ENCODE results near the gene SEMA4B. TPM values are rescaled to one million over a fixed set of nuclear protein-coding genes. Genes with fewer than 3 reads are reported as not detected.

SEMA4B gene
- total RNA-seq, 1 experiment from 2014 or later = 50.2 TPM

DNA sequence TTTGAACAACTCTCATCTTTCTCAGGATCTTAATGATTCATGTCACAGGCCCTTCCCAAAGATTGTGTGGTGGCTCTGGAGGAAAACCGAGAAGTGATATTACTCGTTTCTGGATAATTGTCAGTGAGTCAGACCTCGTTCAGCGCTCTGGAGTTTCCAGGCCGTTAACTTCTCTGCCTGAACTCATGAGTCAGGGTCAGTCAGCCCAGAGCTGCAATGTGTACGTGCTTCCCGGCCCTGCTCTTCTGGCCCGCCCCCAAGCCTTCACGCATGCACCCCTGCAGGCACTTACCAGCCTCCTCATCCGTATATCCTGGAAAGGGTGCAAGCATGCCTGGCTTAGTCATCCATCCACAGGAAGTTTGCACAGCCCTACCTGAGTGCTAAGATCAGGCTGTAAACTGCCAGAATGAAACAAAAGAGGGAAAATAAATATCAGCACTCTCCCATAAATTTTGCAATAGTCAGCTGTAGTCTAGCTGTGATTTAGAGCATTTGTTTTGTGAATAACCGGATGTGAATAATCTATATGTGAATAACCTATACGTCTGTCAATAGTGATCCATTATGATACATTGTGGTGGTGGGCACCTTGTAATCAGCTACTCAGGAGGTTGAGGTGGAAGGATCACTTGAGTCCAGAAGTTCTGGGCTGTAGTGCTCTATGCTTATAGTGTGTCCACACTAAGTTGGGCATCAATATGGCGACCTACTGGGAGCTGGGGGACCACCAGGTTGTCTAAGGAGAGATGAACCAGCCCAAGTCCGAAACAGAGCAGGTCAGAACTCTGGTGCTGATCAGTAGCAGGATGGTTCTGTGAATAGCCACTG is 35.3 kb upstream of the SEMA4B start:
- TF ChIP-seq ZNF219 (CRISPR knock-in tag; IDR thresholded peaks at IDR 0.05; ENCODE audit: borderline replicate concordance) = no peak
- TF ChIP-seq, protein P1, sequence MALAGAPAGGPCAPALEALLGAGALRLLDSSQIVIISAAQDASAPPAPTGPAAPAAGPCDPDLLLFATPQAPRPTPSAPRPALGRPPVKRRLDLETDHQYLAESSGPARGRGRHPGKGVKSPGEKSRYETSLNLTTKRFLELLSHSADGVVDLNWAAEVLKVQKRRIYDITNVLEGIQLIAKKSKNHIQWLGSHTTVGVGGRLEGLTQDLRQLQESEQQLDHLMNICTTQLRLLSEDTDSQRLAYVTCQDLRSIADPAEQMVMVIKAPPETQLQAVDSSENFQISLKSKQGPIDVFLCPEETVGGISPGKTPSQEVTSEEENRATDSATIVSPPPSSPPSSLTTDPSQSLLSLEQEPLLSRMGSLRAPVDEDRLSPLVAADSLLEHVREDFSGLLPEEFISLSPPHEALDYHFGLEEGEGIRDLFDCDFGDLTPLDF (CRISPR knock-in tag; IDR thresholded peaks at IDR 0.05) = no peak
- no peak for TF ChIP-seq SP1 (CRISPR knock-in tag; conservative IDR thresholded peaks at IDR 0.05)
- TF ChIP-seq NFE2L1 (CRISPR knock-in tag; IDR thresholded peaks at IDR 0.05) = no peak
- no peak for TF ChIP-seq NR3C1 (CRISPR knock-in tag; conservative IDR thresholded peaks at IDR 0.05; ENCODE audit: low read depth)
- ChIA-PET CTCF (interaction anchor here (1.5 kb wide), 1 partner anchor 55 kb away, joined by 6 read pairs; no protein-coding TSS in a partner anchor), POLR2A (interaction anchor here (0.6 kb wide), 1 partner anchor 10 kb away, joined by 3 read pairs; no protein-coding TSS in a partner anchor)
- no peak overlapping the region for H3K4me3 Mint-ChIP-seq
- peaks cover 33% of the 10 kb centered on the region for H3K4me1 Mint-ChIP-seq
- H3K27me3 Mint-ChIP-seq (ENCODE audit: low read depth) = no peaks in the 10 kb centered on the region
- peaks cover 6% of the 10 kb centered on the region for H3K9me3 Mint-ChIP-seq
- H3K27ac Mint-ChIP-seq = peak overlapping the region; percentile 55
- ATAC-seq = peak; percentile 57
- no peaks in the 10 kb centered on the region for H3K36me3 Mint-ChIP-seq
- DNase-seq (ENCODE audit: low spot score) = peak; percentile 25

DNA sequence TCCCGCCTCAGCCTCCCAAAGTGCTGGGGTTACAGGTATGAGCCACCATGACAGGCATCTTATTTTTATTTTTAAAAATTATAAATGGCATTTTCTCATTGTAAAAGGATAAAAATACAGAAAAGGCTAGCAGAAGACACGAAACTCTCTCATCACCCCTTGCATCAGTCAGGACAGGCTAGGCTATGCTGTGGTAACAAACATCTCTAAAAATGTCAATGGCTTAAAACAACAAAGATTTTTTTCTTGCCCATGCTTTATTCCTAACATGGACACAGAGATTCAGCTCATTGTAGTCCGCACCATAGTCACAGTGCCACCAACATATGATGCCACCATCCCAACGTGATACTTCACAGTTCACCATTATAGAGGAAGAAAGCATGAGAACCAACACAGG is 34.0 kb upstream of the SEMA4B start:
- no peak overlapping the region for H3K4me3 Mint-ChIP-seq
- ATAC-seq (no peak), DNase-seq (ENCODE audit: low spot score) (no peak)
- H3K27ac Mint-ChIP-seq = no peak overlapping the region
- peaks cover 20% of the 10 kb centered on the region for H3K4me1 Mint-ChIP-seq
- H3K36me3 Mint-ChIP-seq = no peaks in the 10 kb centered on the region
- peaks cover 6% of the 10 kb centered on the region for H3K9me3 Mint-ChIP-seq
- TF ChIP-seq TP53 (CRISPR knock-in tag; IDR thresholded peaks at IDR 0.05) = no peak
- no peak for TF ChIP-seq SOX15 (CRISPR knock-in tag; IDR thresholded peaks at IDR 0.05)
- TF ChIP-seq IRF2 (CRISPR knock-in tag; IDR thresholded peaks at IDR 0.05; ENCODE audit: borderline replicate concordance, low read depth) = no peak
- TF ChIP-seq NFE2L1 (CRISPR knock-in tag; IDR thresholded peaks at IDR 0.05) = no peak
- TF ChIP-seq, protein P2, sequence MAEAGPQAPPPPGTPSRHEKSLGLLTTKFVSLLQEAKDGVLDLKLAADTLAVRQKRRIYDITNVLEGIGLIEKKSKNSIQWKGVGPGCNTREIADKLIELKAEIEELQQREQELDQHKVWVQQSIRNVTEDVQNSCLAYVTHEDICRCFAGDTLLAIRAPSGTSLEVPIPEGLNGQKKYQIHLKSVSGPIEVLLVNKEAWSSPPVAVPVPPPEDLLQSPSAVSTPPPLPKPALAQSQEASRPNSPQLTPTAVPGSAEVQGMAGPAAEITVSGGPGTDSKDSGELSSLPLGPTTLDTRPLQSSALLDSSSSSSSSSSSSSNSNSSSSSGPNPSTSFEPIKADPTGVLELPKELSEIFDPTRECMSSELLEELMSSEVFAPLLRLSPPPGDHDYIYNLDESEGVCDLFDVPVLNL (CRISPR knock-in tag; IDR thresholded peaks at IDR 0.05; ENCODE audit: borderline replicate concordance, low read depth) = no peak
- no peak for TF ChIP-seq ETV6 (CRISPR knock-in tag; IDR thresholded peaks at IDR 0.05)
- ChIA-PET POLR2A (no interaction called here), CTCF (no interaction called here)
- H3K27me3 Mint-ChIP-seq (ENCODE audit: low read depth) = no peaks in the 10 kb centered on the region

DNA sequence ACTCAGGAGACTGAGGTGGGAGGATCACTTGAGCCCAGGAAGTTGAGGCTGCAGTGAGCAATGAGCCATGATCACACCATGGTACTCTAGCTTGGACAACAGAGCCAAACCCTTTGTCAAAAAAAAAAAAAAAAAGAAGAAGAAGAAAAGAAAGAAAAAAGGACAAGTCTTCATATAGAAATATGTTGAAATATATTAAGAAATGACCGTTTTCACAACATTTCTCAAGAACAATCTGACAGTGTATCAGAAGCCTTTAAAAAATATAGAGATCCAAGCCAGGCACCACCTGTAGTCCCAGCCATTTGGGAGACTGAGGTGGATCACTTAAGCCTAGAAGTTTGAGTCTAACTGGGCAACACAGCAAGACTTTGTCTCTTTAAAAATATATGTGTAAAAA is 29.5 kb upstream of the SEMA4B start:
- Mint-ChIP-seq H3K4me3 (no peak overlapping the region), H3K27me3 (ENCODE audit: low read depth) (no peaks in the 10 kb centered on the region), H3K27ac (no peak overlapping the region), H3K9me3 (peaks cover 6% of the 10 kb centered on the region), H3K4me1 (peaks cover 34% of the 10 kb centered on the region), H3K36me3 (no peaks in the 10 kb centered on the region)
- DNase-seq (ENCODE audit: low spot score) (no peak), ATAC-seq (no peak)
- TF ChIP-seq ELF4 (CRISPR knock-in tag; IDR thresholded peaks at IDR 0.05; ENCODE audit: low read depth) = no peak
- ChIA-PET CTCF (interaction anchor here (0.7 kb wide), 1 partner anchor 130 kb away, joined by 5 read pairs; no protein-coding TSS in a partner anchor), POLR2A (no interaction called here)

DNA sequence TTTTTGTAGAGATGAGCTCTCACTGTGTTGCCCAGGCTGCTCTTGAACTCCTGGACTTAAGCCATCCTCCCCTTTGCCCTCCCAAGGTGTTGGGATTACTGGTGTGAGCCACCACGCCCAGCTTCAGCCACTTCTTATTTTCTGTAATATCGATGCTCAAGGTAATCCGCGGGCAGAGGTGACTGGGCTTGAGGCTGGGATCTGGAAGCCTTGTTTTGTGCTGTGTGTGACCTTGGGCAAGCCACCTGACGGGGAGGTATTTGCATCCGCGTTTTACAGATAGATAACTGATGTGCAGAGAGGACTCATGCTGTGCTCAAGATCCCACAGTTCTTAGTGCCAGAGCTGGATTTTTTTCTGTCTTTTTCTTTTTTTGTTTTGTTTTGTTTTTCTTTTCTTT is 27.8 kb upstream of the SEMA4B start:
- Mint-ChIP-seq H3K27me3 (ENCODE audit: low read depth) (no peaks in the 10 kb centered on the region; the same call in 1 of the 2 replicates), H3K4me3 (no peak overlapping the region), H3K9me3 (no peaks in the 10 kb centered on the region), H3K4me1 (peaks cover 48% of the 10 kb centered on the region), H3K27ac (peak overlapping the region; percentile 79; the same call in 1 of the 2 replicates), H3K36me3 (no peaks in the 10 kb centered on the region)
- ChIA-PET CTCF (interaction anchor here (0.6 to 1.5 kb wide), 5 partner anchors 12 to 60 kb away, joined by 4 to 7 read pairs (median 5); partner anchors contain the start of gene CIB1), POLR2A (interaction anchor here (0.6 kb wide), 2 partner anchors 10 to 153 kb away, joined by 5 to 6 read pairs; no protein-coding TSS in a partner anchor)
- ATAC-seq (no peak), DNase-seq (ENCODE audit: low spot score) (no peak)
- TF ChIP-seq, protein P3, sequence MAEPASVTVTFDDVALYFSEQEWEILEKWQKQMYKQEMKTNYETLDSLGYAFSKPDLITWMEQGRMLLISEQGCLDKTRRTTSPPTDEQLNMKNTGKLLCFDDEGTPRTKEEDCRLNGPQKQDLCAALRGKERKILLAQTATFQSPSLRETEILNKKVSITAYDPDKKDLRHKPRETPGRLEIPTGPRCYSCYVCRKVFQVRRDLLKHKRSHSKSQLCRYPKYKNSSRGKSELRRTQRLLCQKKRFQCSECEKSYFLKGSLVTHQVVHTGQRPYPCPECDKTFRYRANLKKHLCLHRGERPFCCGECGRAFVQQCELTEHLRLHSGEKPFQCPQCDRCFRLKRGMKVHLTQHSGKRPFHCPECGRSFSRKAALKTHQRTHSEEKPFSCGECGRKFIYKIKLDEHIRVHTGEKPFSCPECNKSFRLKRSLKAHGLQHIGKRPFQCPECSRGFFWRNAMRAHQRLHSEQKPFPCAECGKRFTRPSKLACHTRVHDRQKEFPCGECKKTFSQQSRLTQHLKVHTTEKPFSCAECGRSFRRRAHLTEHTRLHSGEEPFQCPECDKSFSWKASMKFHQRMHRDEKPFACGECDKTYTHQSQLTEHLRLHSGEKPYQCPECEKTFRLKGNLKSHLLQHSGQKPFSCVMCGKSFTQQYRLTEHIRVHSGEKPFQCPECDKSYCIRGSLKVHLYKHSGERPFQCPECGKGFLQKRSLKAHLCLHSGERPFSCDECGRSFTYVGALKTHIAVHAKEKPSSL (CRISPR knock-in tag; conservative IDR thresholded peaks at IDR 0.05) = no peak
- TF ChIP-seq IRF2 (CRISPR knock-in tag; IDR thresholded peaks at IDR 0.05; ENCODE audit: borderline replicate concordance, low read depth) (no peak), NFATC4 (CRISPR knock-in tag; IDR thresholded peaks at IDR 0.05) (no peak), EMX1 (CRISPR knock-in tag; IDR thresholded peaks at IDR 0.05) (no peak), ZNF263 (CRISPR knock-in tag; IDR thresholded peaks at IDR 0.05; ENCODE audit: low read depth) (no peak), ZNF423 (CRISPR knock-in tag; IDR thresholded peaks at IDR 0.05) (no peak), SMAD4 (CRISPR knock-in tag; IDR thresholded peaks at IDR 0.05) (no peak), ATF1 (CRISPR knock-in tag; IDR thresholded peaks at IDR 0.05) (no peak), SP1 (CRISPR knock-in tag; conservative IDR thresholded peaks at IDR 0.05) (no peak)
- TF ChIP-seq, protein P4, sequence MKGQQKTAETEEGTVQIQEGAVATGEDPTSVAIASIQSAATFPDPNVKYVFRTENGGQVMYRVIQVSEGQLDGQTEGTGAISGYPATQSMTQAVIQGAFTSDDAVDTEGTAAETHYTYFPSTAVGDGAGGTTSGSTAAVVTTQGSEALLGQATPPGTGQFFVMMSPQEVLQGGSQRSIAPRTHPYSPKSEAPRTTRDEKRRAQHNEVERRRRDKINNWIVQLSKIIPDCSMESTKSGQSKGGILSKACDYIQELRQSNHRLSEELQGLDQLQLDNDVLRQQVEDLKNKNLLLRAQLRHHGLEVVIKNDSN (CRISPR knock-in tag; IDR thresholded peaks at IDR 0.05) = no peak
- TF ChIP-seq, protein P5, sequence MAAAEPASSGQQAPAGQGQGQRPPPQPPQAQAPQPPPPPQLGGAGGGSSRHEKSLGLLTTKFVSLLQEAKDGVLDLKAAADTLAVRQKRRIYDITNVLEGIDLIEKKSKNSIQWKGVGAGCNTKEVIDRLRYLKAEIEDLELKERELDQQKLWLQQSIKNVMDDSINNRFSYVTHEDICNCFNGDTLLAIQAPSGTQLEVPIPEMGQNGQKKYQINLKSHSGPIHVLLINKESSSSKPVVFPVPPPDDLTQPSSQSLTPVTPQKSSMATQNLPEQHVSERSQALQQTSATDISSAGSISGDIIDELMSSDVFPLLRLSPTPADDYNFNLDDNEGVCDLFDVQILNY (CRISPR knock-in tag; IDR thresholded peaks at IDR 0.05) = no peak
- TF ChIP-seq, protein P6, sequence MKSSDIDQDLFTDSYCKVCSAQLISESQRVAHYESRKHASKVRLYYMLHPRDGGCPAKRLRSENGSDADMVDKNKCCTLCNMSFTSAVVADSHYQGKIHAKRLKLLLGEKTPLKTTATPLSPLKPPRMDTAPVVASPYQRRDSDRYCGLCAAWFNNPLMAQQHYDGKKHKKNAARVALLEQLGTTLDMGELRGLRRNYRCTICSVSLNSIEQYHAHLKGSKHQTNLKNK (CRISPR knock-in tag; IDR thresholded peaks at IDR 0.05) = no peak

Measured in WTC11 (cell line).